ENCODE data around the gene HDAC7. TPM values are rescaled to one million over a fixed set of nuclear protein-coding genes. Genes with fewer than 3 reads are reported as not detected.

Gene HDAC7
- total and polyA plus RNA-seq, 7 experiments from 2014 or later = 16.7 to 194 (median 153) TPM

GRCh38 chr12:47821346-47821706 is 1.6 kb upstream of the HDAC7 start:
- peaks cover 0 to 27% (median 0%) of the 10 kb centered on the region in 5 donors for H3K36me3 Mint-ChIP-seq
- H3K9me3 ChIP-seq (ENCODE audit: control insufficient read depth in 2 of 3, low read length in 3 of 3) = no peaks in the 10 kb centered on the region
- H3K4me1 ChIP-seq (ENCODE audit: control insufficient read depth in 2 of 2, insufficient read depth in 2 of 2, low read length in 2 of 2) = peaks cover 62 to 81% of the 10 kb centered on the region in 2 donors
- no peaks in the 10 kb centered on the region for H3K27me3 ChIP-seq (ENCODE audit: control insufficient read depth in 2 of 2, insufficient read depth in 2 of 2, low read length in 2 of 2)
- peak overlapping the region; percentile 88 for H3K27ac ChIP-seq (ENCODE audit: low read depth, low read length)
- H3K36me3 ChIP-seq (ENCODE audit: control insufficient read depth in 2 of 3, insufficient read depth in 3 of 3, low read length in 3 of 3) = no peaks in the 10 kb centered on the region
- DNase-seq (no peak), ATAC-seq (no peak)
- no peak overlapping the region for H3K4me3 ChIP-seq (ENCODE audit: low read length)
- ChIA-PET POLR2A (interaction anchor here (7.1 to 7.3 kb wide), 2 partner anchors 11 to 13 kb away, joined by 125 to 239 read pairs; no protein-coding TSS in a partner anchor), CTCF (interaction anchor here (3.9 to 22.9 kb wide), 2 partner anchors 12 to 78 kb away, joined by 16 to 539 read pairs; no protein-coding TSS in a partner anchor)
- H3K27ac Mint-ChIP-seq = peak overlapping the region; percentile 87 to 99 (median 97)
- peaks cover 70 to 87% (median 82%) of the 10 kb centered on the region in 7 donors for H3K4me1 Mint-ChIP-seq
- intact Hi-C loops (cut with micrococcal nuclease) = no loop called here
- no peaks in the 10 kb centered on the region for H3K9me3 Mint-ChIP-seq
- peak overlapping the region; percentile 70 to 99 (median 90) for H3K4me3 Mint-ChIP-seq
- H3K27me3 Mint-ChIP-seq = no peaks in the 10 kb centered on the region

- ATAC-seq = no peak
- no peaks in the 10 kb centered on the region for H3K27me3 Mint-ChIP-seq
Observed at GRCh38 chr12:47820631-47821345, 1.1 kb upstream of the HDAC7 start.

GRCh38 chr12:47819138-47819895 is 386 bp downstream of the HDAC7 start:
- peaks cover 75 to 87% (median 82%) of the 10 kb centered on the region in 7 donors for H3K4me1 Mint-ChIP-seq
- H3K27me3 Mint-ChIP-seq = no peaks in the 10 kb centered on the region
- DNase-seq (peak in 2 of 9 donors; percentile 16 to 76), ATAC-seq (peak; percentile 27)
- Histone ChIP-seq H3K27ac (ENCODE audit: low read depth, low read length) (peak overlapping the region; percentile 88), H3K4me3 (ENCODE audit: low read length) (peak overlapping the region; percentile 82), H3K36me3 (ENCODE audit: control insufficient read depth in 2 of 3, insufficient read depth in 3 of 3, low read length in 3 of 3) (no peaks in the 10 kb centered on the region), H3K9me3 (ENCODE audit: control insufficient read depth in 2 of 3, low read length in 3 of 3) (no peaks in the 10 kb centered on the region), H3K27me3 (ENCODE audit: control insufficient read depth in 2 of 2, insufficient read depth in 2 of 2, low read length in 2 of 2) (no peaks in the 10 kb centered on the region), H3K4me1 (ENCODE audit: control insufficient read depth in 2 of 2, insufficient read depth in 2 of 2, low read length in 2 of 2) (peaks cover 55 to 73% of the 10 kb centered on the region in 2 donors)
- intact Hi-C loops (cut with micrococcal nuclease) = loop anchor here (1.0 to 10.0 kb wide), 8 partner anchors 11 to 1825 kb away; partner anchors contain the start of genes KANSL2 (in 1 of the 2) and SCAF11 (in 1 of the 2)
- peaks cover 0 to 29% (median 0%) of the 10 kb centered on the region in 5 donors for H3K36me3 Mint-ChIP-seq
- POLR2A ChIA-PET = interaction anchor here (0.5 to 7.3 kb wide), 13 partner anchors 11 to 586 kb away, joined by 3 to 239 read pairs (median 4); partner anchors contain the start of gene RPAP3
- H3K4me3 Mint-ChIP-seq = peak overlapping the region; percentile 86 to 99 (median 96)
- CTCF ChIA-PET = interaction anchor here (0.6 to 22.9 kb wide), 5 partner anchors 10 to 104 kb away, joined by 4 to 539 read pairs (median 16); no protein-coding TSS in a partner anchor
- H3K9me3 Mint-ChIP-seq = no peaks in the 10 kb centered on the region
- H3K27ac Mint-ChIP-seq = peak overlapping the region; percentile 90 to 99 (median 97)

More at GRCh38 chr12:47820631-47821345, 1.1 kb upstream of the HDAC7 start:
- peaks cover 70 to 87% (median 82%) of the 10 kb centered on the region in 7 donors for H3K4me1 Mint-ChIP-seq
- no peaks in the 10 kb centered on the region for H3K9me3 ChIP-seq (ENCODE audit: control insufficient read depth in 2 of 3, low read length in 3 of 3)
- no peaks in the 10 kb centered on the region for H3K27me3 ChIP-seq (ENCODE audit: control insufficient read depth in 2 of 2, insufficient read depth in 2 of 2, low read length in 2 of 2)
- peak overlapping the region; percentile 84 to 99 (median 93) for H3K4me3 Mint-ChIP-seq
- peaks cover 0 to 27% (median 0%) of the 10 kb centered on the region in 5 donors for H3K36me3 Mint-ChIP-seq
- DNase-seq = no peak
- H3K27ac Mint-ChIP-seq = peak overlapping the region; percentile 90 to 99 (median 97)
- H3K9me3 Mint-ChIP-seq = no peaks in the 10 kb centered on the region
- H3K4me1 ChIP-seq (ENCODE audit: control insufficient read depth in 2 of 2, insufficient read depth in 2 of 2, low read length in 2 of 2) = peaks cover 56 to 76% of the 10 kb centered on the region in 2 donors
- peak overlapping the region; percentile 82 for H3K4me3 ChIP-seq (ENCODE audit: low read length)
- intact Hi-C loops (cut with micrococcal nuclease) = loop anchor here (1.0 kb wide), 2 partner anchors 13 to 17 kb away; no protein-coding TSS in a partner anchor
- ChIA-PET POLR2A (interaction anchor here (0.6 to 7.3 kb wide), 7 partner anchors 11 to 1551 kb away, joined by 3 to 239 read pairs (median 4); no protein-coding TSS in a partner anchor), CTCF (interaction anchor here (0.6 to 22.9 kb wide), 3 partner anchors 13 to 77 kb away, joined by 3 to 539 read pairs (median 16); no protein-coding TSS in a partner anchor)
- H3K36me3 ChIP-seq (ENCODE audit: control insufficient read depth in 2 of 3, insufficient read depth in 3 of 3, low read length in 3 of 3) = no peaks in the 10 kb centered on the region
- peak overlapping the region; percentile 88 for H3K27ac ChIP-seq (ENCODE audit: low read depth, low read length)

GRCh38 chr12:47818467-47819137 is 1.1 kb downstream of the HDAC7 start:
- CTCF ChIA-PET = interaction anchor here (1.2 to 22.9 kb wide), 7 partner anchors 10 to 104 kb away, joined by 3 to 539 read pairs (median 6); no protein-coding TSS in a partner anchor
- H3K27ac ChIP-seq (ENCODE audit: low read depth, low read length) = peak overlapping the region; percentile 88
- no peaks in the 10 kb centered on the region for H3K9me3 ChIP-seq (ENCODE audit: control insufficient read depth in 2 of 3, low read length in 3 of 3)
- DNase-seq = peak in 4 of 9 donors; percentile 37 to 59 (median 42)
- peak overlapping the region; percentile 81 for H3K4me3 ChIP-seq (ENCODE audit: low read length)
- H3K27ac Mint-ChIP-seq = peak overlapping the region; percentile 90 to 99 (median 97)
- intact Hi-C loops (cut with micrococcal nuclease) = loop anchor here (1.0 to 10.0 kb wide), 8 partner anchors 10 to 1824 kb away; partner anchors contain the start of genes KANSL2 (in 1 of the 2) and SCAF11 (in 1 of the 2)
- peaks cover 0 to 30% (median 0%) of the 10 kb centered on the region in 5 donors for H3K36me3 Mint-ChIP-seq
- no peaks in the 10 kb centered on the region for H3K9me3 Mint-ChIP-seq
- peak overlapping the region; percentile 86 to 99 (median 94) for H3K4me3 Mint-ChIP-seq
- H3K36me3 ChIP-seq (ENCODE audit: control insufficient read depth in 2 of 3, insufficient read depth in 3 of 3, low read length in 3 of 3) = no peaks in the 10 kb centered on the region
- POLR2A ChIA-PET = interaction anchor here (0.6 to 7.3 kb wide), 12 partner anchors 10 to 1552 kb away, joined by 3 to 239 read pairs (median 4); partner anchors contain the start of gene RPAP3
- ATAC-seq = peak; percentile 9
- no peaks in the 10 kb centered on the region for H3K27me3 Mint-ChIP-seq
- peaks cover 75 to 87% (median 82%) of the 10 kb centered on the region in 7 donors for H3K4me1 Mint-ChIP-seq
- H3K27me3 ChIP-seq (ENCODE audit: control insufficient read depth in 2 of 2, insufficient read depth in 2 of 2, low read length in 2 of 2) = no peaks in the 10 kb centered on the region
- H3K4me1 ChIP-seq (ENCODE audit: control insufficient read depth in 2 of 2, insufficient read depth in 2 of 2, low read length in 2 of 2) = peaks cover 55 to 73% of the 10 kb centered on the region in 2 donors

GRCh38 chr12:47818007-47818376 is 1.7 kb downstream of the HDAC7 start:
- Mint-ChIP-seq H3K4me1 (peaks cover 74 to 87% (median 82%) of the 10 kb centered on the region in 7 donors), H3K4me3 (peak overlapping the region; percentile 86 to 99 (median 94)), H3K27me3 (no peaks in the 10 kb centered on the region), H3K27ac (peak overlapping the region; percentile 90 to 99 (median 97)), H3K36me3 (peaks cover 0 to 31% (median 0%) of the 10 kb centered on the region in 5 donors), H3K9me3 (no peaks in the 10 kb centered on the region)
- Histone ChIP-seq H3K4me3 (ENCODE audit: low read length) (peak overlapping the region; percentile 81), H3K36me3 (ENCODE audit: control insufficient read depth in 2 of 3, insufficient read depth in 3 of 3, low read length in 3 of 3) (no peaks in the 10 kb centered on the region), H3K9me3 (ENCODE audit: control insufficient read depth in 2 of 3, low read length in 3 of 3) (no peaks in the 10 kb centered on the region), H3K27me3 (ENCODE audit: control insufficient read depth in 2 of 2, insufficient read depth in 2 of 2, low read length in 2 of 2) (no peaks in the 10 kb centered on the region), H3K4me1 (ENCODE audit: control insufficient read depth in 2 of 2, insufficient read depth in 2 of 2, low read length in 2 of 2) (peaks cover 57 to 72% of the 10 kb centered on the region in 2 donors), H3K27ac (ENCODE audit: low read depth, low read length) (peak overlapping the region; percentile 88)
- intact Hi-C loops (cut with micrococcal nuclease) = loop anchor here (2.0 to 10.0 kb wide), 6 partner anchors 15 to 1823 kb away; partner anchors contain the start of genes KANSL2 (in 1 of the 2) and SCAF11 (in 1 of the 2)
- ChIA-PET POLR2A (interaction anchor here (0.8 to 7.3 kb wide), 12 partner anchors 9 to 112 kb away, joined by 3 to 239 read pairs (median 4); partner anchors contain the start of gene RPAP3), CTCF (interaction anchor here (0.8 to 22.9 kb wide), 10 partner anchors 9 to 76 kb away, joined by 3 to 539 read pairs (median 4); no protein-coding TSS in a partner anchor)
- ATAC-seq (no peak), DNase-seq (no peak)

Data from naive thymus-derived CD4-positive, alpha-beta T cell (primary cell).